Measurements from ENCODE around the gene DOC2B. TPM values are rescaled to one million over a fixed set of nuclear protein-coding genes. Genes with fewer than 3 reads are reported as not detected.

DOC2B gene
- total and polyA plus RNA-seq, 2 experiments from 2014 or later: 0.42 to 3.8 TPM

DNA sequence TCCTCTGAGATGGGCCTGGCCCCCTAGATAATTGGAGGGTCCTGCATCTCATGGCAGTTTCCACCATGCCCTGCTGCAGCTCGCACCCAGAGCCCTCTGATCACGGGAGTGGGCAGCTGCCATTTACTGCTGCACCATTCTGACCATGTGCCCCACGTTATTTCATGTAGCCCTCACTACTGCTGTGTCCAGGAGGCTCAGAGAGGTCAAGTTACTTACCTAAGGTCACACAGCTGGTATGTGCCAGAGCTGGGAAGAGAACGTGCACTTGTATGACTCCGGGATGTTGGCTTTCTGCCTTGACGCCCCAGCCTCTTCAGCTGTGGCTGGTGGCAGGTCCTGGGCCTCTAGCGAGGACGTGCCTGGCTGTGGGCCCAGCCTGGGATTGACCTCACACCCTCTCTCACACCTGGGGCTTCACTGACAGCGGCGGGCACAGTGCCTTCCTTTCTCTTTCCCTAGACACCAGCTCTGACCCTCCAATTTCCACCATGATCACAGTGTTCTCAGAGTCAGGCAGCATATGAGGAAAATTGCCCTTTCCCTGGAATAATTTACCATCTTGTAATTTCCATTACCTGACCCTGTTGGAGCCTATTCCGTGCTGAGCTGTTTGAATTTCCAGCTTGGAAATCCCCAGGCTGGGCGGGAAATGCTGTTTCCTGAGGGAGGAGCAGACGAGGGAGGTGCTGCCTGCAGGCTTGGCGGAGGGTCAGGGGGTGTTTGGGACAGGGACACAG is 18.5 kb upstream of the DOC2B start:
- TF ChIP-seq, protein P1, sequence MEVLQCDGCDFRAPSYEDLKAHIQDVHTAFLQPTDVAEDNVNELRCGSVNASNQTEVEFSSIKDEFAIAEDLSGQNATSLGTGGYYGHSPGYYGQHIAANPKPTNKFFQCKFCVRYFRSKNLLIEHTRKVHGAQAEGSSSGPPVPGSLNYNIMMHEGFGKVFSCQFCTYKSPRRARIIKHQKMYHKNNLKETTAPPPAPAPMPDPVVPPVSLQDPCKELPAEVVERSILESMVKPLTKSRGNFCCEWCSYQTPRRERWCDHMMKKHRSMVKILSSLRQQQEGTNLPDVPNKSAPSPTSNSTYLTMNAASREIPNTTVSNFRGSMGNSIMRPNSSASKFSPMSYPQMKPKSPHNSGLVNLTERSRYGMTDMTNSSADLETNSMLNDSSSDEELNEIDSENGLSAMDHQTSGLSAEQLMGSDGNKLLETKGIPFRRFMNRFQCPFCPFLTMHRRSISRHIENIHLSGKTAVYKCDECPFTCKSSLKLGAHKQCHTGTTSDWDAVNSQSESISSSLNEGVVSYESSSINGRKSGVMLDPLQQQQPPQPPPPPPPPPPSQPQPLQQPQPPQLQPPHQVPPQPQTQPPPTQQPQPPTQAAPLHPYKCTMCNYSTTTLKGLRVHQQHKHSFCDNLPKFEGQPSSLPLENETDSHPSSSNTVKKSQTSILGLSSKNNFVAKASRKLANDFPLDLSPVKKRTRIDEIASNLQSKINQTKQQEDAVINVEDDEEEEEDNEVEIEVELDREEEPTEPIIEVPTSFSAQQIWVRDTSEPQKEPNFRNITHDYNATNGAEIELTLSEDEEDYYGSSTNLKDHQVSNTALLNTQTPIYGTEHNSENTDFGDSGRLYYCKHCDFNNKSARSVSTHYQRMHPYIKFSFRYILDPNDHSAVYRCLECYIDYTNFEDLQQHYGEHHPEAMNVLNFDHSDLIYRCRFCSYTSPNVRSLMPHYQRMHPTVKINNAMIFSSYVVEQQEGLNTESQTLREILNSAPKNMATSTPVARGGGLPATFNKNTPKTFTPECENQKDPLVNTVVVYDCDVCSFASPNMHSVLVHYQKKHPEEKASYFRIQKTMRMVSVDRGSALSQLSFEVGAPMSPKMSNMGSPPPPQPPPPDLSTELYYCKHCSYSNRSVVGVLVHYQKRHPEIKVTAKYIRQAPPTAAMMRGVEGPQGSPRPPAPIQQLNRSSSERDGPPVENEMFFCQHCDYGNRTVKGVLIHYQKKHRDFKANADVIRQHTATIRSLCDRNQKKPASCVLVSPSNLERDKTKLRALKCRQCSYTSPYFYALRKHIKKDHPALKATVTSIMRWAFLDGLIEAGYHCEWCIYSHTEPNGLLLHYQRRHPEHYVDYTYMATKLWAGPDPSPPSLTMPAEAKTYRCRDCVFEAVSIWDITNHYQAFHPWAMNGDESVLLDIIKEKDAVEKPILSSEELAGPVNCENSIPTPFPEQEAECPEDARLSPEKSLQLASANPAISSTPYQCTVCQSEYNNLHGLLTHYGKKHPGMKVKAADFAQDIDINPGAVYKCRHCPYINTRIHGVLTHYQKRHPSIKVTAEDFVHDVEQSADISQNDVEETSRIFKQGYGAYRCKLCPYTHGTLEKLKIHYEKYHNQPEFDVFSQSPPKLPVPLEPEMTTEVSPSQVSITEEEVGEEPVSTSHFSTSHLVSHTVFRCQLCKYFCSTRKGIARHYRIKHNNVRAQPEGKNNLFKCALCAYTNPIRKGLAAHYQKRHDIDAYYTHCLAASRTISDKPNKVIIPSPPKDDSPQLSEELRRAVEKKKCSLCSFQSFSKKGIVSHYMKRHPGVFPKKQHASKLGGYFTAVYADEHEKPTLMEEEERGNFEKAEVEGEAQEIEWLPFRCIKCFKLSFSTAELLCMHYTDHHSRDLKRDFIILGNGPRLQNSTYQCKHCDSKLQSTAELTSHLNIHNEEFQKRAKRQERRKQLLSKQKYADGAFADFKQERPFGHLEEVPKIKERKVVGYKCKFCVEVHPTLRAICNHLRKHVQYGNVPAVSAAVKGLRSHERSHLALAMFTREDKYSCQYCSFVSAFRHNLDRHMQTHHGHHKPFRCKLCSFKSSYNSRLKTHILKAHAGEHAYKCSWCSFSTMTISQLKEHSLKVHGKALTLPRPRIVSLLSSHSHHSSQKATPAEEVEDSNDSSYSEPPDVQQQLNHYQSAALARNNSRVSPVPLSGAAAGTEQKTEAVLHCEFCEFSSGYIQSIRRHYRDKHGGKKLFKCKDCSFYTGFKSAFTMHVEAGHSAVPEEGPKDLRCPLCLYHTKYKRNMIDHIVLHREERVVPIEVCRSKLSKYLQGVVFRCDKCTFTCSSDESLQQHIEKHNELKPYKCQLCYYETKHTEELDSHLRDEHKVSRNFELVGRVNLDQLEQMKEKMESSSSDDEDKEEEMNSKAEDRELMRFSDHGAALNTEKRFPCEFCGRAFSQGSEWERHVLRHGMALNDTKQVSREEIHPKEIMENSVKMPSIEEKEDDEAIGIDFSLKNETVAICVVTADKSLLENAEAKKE (CRISPR knock-in tag; IDR thresholded peaks at IDR 0.05): no peak
- TF ChIP-seq CREB1 (CRISPR knock-in tag; IDR thresholded peaks at IDR 0.05; ENCODE audit: low read depth) (no peak), EZH2phosphoT487 (IDR thresholded peaks at IDR 0.05; ENCODE audit: unreplicated experiment) (no peak), ZNF331 (CRISPR knock-in tag; IDR thresholded peaks at IDR 0.05; ENCODE audit: low read depth) (no peak), EZH2 (IDR thresholded peaks at IDR 0.05; ENCODE audit: low read depth, unreplicated experiment) (no peak), ZNF114 (CRISPR knock-in tag; IDR thresholded peaks at IDR 0.05) (no peak), JUNB (IDR thresholded peaks at IDR 0.05; ENCODE audit: unreplicated experiment) (no peak), POLR2AphosphoS5 (IDR thresholded peaks at IDR 0.05; ENCODE audit: low read depth) (no peak), STAT1 (IDR thresholded peaks at IDR 0.05; ENCODE audit: unreplicated experiment) (no peak), NANOG (IDR thresholded peaks at IDR 0.05; ENCODE audit: borderline replicate concordance) (no peak)
- TF ChIP-seq, protein P2, sequence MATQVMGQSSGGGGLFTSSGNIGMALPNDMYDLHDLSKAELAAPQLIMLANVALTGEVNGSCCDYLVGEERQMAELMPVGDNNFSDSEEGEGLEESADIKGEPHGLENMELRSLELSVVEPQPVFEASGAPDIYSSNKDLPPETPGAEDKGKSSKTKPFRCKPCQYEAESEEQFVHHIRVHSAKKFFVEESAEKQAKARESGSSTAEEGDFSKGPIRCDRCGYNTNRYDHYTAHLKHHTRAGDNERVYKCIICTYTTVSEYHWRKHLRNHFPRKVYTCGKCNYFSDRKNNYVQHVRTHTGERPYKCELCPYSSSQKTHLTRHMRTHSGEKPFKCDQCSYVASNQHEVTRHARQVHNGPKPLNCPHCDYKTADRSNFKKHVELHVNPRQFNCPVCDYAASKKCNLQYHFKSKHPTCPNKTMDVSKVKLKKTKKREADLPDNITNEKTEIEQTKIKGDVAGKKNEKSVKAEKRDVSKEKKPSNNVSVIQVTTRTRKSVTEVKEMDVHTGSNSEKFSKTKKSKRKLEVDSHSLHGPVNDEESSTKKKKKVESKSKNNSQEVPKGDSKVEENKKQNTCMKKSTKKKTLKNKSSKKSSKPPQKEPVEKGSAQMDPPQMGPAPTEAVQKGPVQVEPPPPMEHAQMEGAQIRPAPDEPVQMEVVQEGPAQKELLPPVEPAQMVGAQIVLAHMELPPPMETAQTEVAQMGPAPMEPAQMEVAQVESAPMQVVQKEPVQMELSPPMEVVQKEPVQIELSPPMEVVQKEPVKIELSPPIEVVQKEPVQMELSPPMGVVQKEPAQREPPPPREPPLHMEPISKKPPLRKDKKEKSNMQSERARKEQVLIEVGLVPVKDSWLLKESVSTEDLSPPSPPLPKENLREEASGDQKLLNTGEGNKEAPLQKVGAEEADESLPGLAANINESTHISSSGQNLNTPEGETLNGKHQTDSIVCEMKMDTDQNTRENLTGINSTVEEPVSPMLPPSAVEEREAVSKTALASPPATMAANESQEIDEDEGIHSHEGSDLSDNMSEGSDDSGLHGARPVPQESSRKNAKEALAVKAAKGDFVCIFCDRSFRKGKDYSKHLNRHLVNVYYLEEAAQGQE (IDR thresholded peaks at IDR 0.05; ENCODE audit: unreplicated experiment): no peak
- TF ChIP-seq, protein P3, sequence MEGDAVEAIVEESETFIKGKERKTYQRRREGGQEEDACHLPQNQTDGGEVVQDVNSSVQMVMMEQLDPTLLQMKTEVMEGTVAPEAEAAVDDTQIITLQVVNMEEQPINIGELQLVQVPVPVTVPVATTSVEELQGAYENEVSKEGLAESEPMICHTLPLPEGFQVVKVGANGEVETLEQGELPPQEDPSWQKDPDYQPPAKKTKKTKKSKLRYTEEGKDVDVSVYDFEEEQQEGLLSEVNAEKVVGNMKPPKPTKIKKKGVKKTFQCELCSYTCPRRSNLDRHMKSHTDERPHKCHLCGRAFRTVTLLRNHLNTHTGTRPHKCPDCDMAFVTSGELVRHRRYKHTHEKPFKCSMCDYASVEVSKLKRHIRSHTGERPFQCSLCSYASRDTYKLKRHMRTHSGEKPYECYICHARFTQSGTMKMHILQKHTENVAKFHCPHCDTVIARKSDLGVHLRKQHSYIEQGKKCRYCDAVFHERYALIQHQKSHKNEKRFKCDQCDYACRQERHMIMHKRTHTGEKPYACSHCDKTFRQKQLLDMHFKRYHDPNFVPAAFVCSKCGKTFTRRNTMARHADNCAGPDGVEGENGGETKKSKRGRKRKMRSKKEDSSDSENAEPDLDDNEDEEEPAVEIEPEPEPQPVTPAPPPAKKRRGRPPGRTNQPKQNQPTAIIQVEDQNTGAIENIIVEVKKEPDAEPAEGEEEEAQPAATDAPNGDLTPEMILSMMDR (conservative IDR thresholded peaks at IDR 0.05; ENCODE audit: low read depth in 2 of 2): no peak
- TF ChIP-seq, protein P4, sequence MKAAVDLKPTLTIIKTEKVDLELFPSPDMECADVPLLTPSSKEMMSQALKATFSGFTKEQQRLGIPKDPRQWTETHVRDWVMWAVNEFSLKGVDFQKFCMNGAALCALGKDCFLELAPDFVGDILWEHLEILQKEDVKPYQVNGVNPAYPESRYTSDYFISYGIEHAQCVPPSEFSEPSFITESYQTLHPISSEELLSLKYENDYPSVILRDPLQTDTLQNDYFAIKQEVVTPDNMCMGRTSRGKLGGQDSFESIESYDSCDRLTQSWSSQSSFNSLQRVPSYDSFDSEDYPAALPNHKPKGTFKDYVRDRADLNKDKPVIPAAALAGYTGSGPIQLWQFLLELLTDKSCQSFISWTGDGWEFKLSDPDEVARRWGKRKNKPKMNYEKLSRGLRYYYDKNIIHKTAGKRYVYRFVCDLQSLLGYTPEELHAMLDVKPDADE (IDR thresholded peaks at IDR 0.05): no peak
- Histone ChIP-seq H3K27me3 (ENCODE audit: insufficient read depth) (no peaks in the 10 kb centered on the region), H3K79me2 (replicated peaks; ENCODE audit: insufficient read depth) (no peaks in the 10 kb centered on the region), H3K27ac (ENCODE audit: low read depth) (no peak overlapping the region), H4K20me1 (replicated peaks; ENCODE audit: insufficient read depth) (no peaks in the 10 kb centered on the region), H3K36me3 (ENCODE audit: insufficient read depth) (no peaks in the 10 kb centered on the region), H3K4me1 (ENCODE audit: insufficient read depth) (peaks cover 5% of the 10 kb centered on the region; the same call in 1 of the 2 replicates), H3K9me2 (ENCODE audit: insufficient read depth) (no peaks in the 10 kb centered on the region), H2AFZ (no peak overlapping the region; the same call in none of the 2 replicates), H3K4me2 (no peak overlapping the region), H3F3A (replicated peaks; ENCODE audit: low read depth) (no peaks in the 10 kb centered on the region), H3K4me3 (no peak overlapping the region)
- Mint-ChIP-seq H3K4me3 (no peak overlapping the region), H3K27ac (no peak overlapping the region), H3K4me1 (peaks cover 33% of the 10 kb centered on the region), H3K27me3 (ENCODE audit: insufficient read depth, low read depth, poor library complexity) (peaks cover 12% of the 10 kb centered on the region), H3K9me3 (no peaks in the 10 kb centered on the region), H3K36me3 (ENCODE audit: low read depth) (no peaks in the 10 kb centered on the region)
- peak; percentile 43 for ATAC-seq
- DNase-seq (ENCODE audit: low spot score): no peak

Data from GM23338 (cell line).